ENCODE data around the gene TMEM212.

The TMEM212 gene

DNA sequence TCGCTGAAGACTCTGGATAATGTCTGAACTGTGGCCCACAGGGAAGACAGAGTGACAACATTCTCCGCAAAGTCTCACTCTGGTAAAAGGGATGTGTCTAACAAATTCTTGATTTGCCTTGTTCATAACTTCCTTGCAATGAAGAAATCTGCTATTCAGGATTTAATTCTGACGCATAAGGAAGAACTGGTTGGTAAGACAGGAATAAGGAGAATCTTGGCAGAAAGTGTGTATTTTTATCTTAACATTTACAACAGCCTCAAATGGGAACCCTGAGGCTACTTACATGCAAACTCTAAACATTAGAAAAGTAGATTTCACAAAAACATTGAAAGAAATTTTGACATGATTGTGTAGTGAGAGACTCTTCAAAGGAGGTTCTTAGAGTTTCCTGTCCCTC, 22.1 kb upstream of the TMEM212 start:
- no peak overlapping the region for H3K4me3 ChIP-seq (replicated peaks; ENCODE audit: insufficient read depth, low read length)
- no peak overlapping the region for H3K27ac ChIP-seq (replicated peaks)
- H3K27me3 ChIP-seq (ENCODE audit: insufficient read depth, poor library complexity, severe bottlenecking) = no peaks in the 10 kb centered on the region
- DNase-seq (ENCODE audit: low read depth in 1 of 2, low spot score in 1 of 2) = no peak
- TF ChIP-seq SPI1 (IDR thresholded peaks at IDR 0.05; ENCODE audit: borderline replicate concordance, low read depth) (no peak), GABPA (IDR thresholded peaks at IDR 0.05; ENCODE audit: low read depth) (no peak), POLR2AphosphoS5 (IDR thresholded peaks at IDR 0.05; ENCODE audit: low read depth) (no peak)
- TF ChIP-seq, protein P1, sequence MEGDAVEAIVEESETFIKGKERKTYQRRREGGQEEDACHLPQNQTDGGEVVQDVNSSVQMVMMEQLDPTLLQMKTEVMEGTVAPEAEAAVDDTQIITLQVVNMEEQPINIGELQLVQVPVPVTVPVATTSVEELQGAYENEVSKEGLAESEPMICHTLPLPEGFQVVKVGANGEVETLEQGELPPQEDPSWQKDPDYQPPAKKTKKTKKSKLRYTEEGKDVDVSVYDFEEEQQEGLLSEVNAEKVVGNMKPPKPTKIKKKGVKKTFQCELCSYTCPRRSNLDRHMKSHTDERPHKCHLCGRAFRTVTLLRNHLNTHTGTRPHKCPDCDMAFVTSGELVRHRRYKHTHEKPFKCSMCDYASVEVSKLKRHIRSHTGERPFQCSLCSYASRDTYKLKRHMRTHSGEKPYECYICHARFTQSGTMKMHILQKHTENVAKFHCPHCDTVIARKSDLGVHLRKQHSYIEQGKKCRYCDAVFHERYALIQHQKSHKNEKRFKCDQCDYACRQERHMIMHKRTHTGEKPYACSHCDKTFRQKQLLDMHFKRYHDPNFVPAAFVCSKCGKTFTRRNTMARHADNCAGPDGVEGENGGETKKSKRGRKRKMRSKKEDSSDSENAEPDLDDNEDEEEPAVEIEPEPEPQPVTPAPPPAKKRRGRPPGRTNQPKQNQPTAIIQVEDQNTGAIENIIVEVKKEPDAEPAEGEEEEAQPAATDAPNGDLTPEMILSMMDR (IDR thresholded peaks at IDR 0.05; ENCODE audit: insufficient read depth, low read length) = no peak
- TF ChIP-seq, protein P2, sequence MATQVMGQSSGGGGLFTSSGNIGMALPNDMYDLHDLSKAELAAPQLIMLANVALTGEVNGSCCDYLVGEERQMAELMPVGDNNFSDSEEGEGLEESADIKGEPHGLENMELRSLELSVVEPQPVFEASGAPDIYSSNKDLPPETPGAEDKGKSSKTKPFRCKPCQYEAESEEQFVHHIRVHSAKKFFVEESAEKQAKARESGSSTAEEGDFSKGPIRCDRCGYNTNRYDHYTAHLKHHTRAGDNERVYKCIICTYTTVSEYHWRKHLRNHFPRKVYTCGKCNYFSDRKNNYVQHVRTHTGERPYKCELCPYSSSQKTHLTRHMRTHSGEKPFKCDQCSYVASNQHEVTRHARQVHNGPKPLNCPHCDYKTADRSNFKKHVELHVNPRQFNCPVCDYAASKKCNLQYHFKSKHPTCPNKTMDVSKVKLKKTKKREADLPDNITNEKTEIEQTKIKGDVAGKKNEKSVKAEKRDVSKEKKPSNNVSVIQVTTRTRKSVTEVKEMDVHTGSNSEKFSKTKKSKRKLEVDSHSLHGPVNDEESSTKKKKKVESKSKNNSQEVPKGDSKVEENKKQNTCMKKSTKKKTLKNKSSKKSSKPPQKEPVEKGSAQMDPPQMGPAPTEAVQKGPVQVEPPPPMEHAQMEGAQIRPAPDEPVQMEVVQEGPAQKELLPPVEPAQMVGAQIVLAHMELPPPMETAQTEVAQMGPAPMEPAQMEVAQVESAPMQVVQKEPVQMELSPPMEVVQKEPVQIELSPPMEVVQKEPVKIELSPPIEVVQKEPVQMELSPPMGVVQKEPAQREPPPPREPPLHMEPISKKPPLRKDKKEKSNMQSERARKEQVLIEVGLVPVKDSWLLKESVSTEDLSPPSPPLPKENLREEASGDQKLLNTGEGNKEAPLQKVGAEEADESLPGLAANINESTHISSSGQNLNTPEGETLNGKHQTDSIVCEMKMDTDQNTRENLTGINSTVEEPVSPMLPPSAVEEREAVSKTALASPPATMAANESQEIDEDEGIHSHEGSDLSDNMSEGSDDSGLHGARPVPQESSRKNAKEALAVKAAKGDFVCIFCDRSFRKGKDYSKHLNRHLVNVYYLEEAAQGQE (IDR thresholded peaks at IDR 0.05; ENCODE audit: insufficient replicate concordance, low read depth) = no peak

DNA sequence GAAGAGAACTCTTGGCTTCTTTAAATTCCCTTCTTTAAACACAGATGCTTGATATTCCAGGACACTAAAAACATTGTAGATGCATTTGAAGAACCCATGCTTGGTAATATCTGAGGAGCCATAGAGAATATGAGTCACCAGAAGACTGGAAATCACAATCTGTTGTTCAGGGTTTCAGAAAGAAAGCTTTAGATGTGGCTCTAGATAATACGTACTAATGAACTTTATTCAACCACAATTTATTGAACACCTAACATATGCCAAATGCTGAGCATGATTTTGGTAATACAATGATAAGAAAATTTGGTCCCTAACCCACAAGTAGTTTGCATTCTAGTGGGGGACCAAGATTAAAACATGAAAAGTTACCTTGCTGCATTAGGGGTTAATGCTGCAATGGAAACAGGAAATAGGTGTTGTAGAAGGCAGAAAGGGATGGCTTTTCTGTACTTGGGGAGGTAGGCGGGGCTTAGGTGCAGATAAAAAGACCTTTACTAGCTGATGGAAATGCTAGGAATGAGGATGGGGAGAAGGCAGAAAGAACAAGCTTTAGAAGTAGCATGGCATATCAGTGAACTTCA, 21.3 kb upstream of the TMEM212 start:
- no peak overlapping the region for H3K27ac ChIP-seq (replicated peaks)
- H3K27me3 ChIP-seq (ENCODE audit: insufficient read depth, poor library complexity, severe bottlenecking) = no peaks in the 10 kb centered on the region
- no peak for DNase-seq (ENCODE audit: low read depth in 1 of 2, low spot score in 1 of 2)
- TF ChIP-seq POLR2AphosphoS5 (IDR thresholded peaks at IDR 0.05; ENCODE audit: low read depth) = no peak
- TF ChIP-seq, protein P2 (IDR thresholded peaks at IDR 0.05; ENCODE audit: insufficient replicate concordance, low read depth) = no peak
- TF ChIP-seq GABPA (IDR thresholded peaks at IDR 0.05; ENCODE audit: low read depth) = no peak
- TF ChIP-seq, protein P1 (IDR thresholded peaks at IDR 0.05; ENCODE audit: insufficient read depth, low read length) = no peak
- no peak for TF ChIP-seq SPI1 (IDR thresholded peaks at IDR 0.05; ENCODE audit: borderline replicate concordance, low read depth)
- no peak overlapping the region for H3K4me3 ChIP-seq (replicated peaks; ENCODE audit: insufficient read depth, low read length)

DNA sequence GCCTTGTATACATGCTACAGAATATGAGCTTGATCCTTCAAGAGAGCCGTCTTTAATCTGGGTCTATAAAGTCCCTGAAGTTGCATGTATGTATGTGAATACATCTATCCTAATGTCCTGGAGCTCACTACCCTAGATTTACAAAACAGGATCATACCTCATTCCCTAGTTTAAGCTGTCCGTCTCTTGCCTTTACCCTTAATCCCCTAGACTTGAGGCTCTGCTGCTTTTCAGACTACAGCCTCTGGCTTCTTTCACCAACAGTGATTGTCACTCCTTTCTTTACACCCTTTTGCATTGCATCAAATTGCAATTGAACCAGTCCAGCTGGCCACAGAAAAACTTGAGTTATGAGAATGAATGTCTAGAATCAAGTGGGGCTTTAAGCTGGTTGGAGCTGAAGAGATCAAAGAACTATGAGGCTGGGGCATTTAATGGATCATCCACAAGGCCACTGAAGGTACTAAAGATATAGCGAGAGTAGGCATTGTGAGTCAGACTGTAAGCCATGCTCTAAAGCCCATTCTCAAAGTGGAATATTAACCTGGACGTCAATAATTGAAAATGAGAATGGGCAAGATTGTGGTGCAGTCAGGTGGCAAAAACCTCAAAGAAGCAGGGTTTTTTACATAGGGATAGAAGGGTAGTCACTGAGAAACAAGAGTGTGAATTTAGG, 20.6 kb upstream of the TMEM212 start:
- no peak for DNase-seq (ENCODE audit: low read depth in 1 of 2, low spot score in 1 of 2)
- Histone ChIP-seq H3K27ac (replicated peaks) (no peak overlapping the region), H3K27me3 (ENCODE audit: insufficient read depth, poor library complexity, severe bottlenecking) (no peaks in the 10 kb centered on the region), H3K4me3 (replicated peaks; ENCODE audit: insufficient read depth, low read length) (no peak overlapping the region)
- TF ChIP-seq GABPA (IDR thresholded peaks at IDR 0.05; ENCODE audit: low read depth) = no peak
- no peak for TF ChIP-seq POLR2AphosphoS5 (IDR thresholded peaks at IDR 0.05; ENCODE audit: low read depth)
- TF ChIP-seq, protein P1 (IDR thresholded peaks at IDR 0.05; ENCODE audit: insufficient read depth, low read length) = no peak
